NCI-H2227 (cell line): ENCODE data around the gene ABCB10.
"Not testable (repeated sequence)": the region's sequence is repeated elsewhere in the genome, so short reads cannot be mapped to it uniquely, and the experiment has no call there.

Experiments
- DNase-seq: peaks from one replicate; lab custom pipeline; 2025; ENCODE audit not compliant: unreplicated experiment; lab: John Stamatoyannopoulos, UW

Gene ABCB10

DNA sequence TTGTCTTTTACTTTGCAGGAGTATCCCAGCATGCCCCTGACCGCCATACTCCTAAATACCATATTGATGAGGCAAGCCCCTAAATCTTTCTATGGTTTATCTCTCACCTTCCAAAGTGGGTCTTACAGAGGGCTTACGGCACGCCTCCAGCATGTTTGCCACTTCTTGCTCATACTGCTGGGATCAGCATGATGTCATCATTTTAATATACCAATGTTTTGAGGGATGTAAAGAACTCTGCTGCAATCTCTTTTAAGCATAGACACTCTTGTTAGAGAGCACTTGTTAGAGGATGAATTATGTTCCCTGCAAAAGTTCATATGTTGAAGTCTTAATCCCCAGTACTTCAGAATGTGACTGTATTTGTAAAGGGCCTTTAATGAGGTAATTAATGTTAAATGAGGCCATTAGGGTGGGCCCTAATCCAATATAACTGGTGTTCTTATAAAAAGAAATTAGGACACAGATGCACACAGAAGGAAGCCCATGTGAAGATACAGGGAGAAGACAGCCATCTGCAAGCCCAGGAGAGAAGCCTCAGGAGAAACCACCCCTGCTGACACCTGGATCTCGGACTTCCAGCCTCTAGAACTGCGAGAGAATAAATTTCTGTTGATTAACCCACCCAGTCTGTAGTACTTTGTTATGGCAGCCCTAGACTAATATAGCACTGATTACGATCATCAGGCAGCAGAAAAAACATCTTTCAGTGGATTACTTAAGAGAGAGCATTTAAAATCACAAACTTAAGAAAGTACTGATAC is 16.4 kb upstream of the ABCB10 start:
- no peak for DNase-seq

DNA sequence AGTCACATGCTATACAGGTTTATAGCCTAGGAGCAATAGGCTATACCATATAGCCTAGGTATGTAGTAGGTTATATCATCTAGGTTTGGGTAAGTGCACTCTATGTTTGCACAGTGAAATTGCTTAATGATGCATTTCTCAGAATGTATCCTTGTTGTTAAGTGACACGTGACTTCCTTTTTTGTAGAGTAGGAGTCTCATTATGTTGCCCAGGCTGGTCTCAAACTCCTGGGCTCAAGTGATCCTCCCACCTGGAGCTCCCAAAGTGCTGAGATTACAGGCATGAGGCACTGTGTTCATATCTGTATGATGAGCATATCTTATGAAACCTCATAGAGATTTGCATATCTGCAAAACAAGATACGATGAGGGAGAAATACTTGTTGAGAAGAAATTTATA is 13.8 kb upstream of the ABCB10 start:
- DNase-seq: peak; percentile 22

DNA sequence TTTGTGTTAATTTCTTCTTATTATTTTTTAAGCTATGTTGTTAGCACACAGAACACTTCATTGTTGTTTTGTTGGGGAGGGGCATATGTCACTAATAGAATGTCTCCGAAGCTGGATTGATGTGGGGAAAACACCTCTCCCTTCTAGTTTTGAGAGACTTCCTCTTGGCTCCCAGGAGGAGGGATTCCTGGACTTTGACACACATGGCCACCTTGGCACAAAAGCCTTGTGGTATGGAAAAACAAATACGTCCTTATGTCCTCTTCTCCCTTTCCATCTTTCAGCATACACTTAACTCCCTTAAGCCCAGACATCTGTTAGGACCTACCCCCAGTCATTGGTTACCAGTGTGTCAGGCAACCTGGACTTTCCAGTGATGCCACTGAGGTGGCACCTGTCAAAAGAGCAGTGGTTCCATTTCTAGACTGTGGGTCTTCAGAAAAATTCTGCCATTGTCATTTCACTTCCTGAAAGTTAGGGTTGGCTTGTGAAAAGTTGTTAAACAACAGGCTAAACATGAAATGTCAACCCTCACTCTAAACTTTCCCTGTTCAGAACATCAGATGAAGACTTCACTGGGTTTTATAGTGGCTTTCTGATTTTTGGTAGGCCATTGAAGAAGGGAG is 12.5 kb upstream of the ABCB10 start:
- DNase-seq: no peak

DNA sequence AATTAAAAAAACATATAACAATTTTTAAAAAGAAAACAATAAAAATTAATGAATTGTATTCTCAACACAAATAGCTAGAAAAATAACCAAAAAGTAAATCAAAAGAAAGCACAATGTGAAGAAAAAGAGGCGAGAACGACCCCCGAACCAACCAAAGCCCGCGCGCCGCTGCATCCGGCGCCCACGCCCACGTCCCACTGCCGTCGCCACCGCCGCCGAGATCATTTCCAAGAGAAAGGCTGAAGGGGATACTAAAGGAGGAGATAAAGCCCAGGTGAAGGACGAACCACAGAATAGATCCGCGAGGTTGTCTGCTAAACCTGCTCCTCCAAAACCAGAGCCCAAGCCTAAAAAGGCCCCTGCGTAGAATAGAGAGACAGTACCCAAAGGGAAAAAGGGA is 11.8 kb upstream of the ABCB10 start:
- DNase-seq: no peak

DNA sequence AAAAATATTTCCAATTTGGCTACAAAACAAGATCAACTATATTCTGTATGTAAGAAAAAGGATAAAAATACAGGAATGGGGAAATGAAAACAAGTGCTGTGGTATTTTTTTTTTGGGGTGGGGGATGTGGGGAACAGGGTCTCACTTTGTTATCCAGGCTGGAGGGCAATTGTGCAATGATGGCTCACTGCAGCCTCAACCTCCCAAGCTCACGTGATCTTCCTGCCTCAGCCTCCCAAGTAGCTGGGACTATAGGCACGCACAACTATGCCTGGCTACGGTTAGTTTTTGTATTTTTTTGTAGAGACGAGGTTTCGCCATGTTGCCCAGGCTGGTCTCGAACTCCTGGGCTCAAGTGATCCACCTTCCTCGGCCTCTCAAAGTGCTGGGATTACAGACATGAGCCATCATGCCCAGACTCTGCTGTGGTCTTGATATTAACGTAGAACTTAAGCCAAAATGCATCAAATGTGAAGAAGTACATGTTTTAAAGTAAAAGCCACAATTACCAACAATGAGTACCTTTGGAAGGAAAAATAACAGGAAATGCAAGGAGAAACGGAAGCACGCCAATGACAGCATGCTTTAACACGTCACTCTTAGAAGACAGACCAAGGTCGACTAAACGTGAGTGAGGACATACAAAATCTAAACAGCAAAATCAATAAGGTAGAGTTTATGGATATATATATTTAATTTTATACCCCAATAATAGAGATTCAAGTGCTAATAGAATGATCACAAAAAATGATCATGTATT is 8.8 kb upstream of the ABCB10 start:
- DNase-seq: no peak

DNA sequence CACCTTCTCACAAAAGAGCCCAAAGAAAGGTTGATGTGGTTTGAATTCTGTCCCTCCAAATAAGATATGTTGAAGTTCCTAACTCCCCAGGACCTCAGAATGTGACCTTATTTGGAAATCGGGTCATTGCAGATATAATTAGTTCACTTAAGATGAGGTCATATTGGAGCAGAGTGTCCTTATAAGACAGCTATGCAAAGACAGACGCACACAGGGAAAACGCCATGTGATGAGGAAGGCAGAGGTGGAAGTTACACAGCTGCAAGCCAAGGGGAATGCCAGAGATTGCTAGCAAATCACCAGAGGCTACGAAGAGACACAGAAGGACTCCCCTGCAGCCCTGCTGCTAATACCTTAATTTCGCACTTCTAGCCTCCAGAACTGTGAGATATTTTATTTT is 5.2 kb upstream of the ABCB10 start:
- no peak for DNase-seq

DNA sequence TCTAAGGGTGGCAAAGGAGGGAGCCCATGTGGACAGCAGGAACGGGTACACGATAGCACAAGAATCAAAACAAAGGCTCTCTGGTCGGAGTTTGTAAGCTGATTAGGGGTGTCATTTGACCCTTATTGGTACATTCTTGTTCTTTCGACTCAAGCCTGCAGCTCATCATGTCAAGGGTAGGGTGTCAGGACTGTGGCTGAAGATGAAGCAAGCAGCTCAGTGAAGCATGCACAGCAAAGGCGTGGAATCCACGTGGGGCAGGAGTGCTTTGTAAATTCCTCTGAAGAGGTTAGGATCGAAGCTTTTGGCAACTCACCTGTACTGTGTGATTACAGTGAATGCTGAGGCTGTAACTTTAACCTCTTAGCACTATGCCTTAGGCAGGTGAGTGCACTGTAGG is 4.7 kb upstream of the ABCB10 start:
- no peak for DNase-seq

DNA sequence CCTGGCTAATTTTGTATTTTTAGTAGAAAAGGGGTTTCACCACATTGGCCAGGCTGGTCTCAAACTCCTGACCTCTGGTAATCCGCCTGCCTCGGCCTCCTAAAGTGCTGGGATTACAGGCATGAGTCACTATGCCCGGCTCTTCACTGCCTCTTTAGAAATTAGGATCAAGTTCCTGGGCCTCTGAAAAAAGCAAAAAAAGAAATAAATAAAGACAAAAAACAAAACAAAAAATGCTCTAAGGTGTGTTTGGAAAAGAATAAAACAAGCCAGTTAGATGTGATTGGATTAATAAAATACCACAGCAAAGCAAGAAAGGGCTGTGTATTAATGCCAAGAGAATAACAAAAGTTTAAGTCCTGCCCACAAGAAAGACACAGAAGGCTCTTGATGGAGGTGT is 4.2 kb upstream of the ABCB10 start:
- DNase-seq: no peak

DNA sequence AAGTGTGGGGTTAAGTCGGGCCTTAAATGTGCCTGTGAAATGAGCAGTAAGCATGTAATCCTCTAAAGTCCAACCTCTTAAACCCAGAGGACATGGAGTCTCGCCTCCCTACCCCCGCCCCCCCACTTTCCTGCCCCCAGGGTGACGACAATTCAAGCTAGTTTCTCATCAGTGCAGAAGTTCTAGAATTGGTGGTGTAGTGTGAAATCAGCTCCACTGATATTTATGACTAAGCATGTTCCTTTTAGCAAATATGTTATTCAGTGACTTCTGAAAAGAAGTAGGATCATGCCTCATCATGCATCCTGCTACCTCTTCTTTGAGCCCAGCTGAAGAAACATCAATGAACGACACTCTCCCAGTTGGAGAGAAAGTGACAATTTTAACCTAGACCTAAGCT is 2.6 kb upstream of the ABCB10 start:
- no peak for DNase-seq

DNA sequence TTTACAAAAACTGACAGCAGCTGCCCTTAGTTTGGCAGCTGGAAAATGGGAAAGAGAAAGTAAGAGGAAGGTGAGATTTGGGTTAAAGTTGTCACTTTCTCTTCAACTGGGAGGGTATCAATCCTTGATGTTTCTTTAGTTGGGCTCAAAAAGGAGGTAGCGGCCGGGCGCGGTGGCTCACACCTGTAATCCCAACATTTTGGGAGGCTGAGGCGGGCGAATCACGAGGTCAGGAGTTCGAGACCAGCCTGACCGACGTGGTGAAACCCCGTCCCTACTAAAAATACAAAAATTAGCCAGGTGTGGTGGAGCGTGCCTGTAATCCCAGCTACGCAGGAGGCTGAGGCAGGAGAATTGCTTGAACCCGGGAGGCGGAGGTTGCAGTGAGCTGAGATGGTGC is 1.6 kb upstream of the ABCB10 start:
- DNase-seq: not testable (repeated sequence)

DNA sequence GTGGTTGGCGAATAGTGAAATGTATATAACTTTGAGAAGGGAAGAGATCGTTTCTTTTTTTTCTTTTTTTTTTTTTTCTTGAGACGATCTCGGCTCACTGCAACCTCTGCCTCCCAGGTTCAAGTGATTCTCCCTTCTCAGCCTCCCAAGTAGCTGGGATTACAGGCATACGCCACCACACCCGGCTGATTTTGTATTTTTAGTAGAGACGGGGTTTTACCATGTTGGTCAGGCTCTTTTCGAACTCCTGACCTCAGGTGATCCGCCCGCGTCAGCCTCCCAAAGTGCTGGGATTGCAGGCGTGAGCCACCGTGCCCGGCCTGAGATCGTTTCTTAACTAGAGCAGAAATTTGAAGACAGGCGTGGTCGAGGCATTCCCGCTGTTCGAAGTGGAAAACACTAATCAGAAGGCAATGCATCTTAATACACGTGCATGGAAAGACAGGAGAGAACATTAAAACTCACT is 862 bp upstream of the ABCB10 start:
- DNase-seq: not testable (repeated sequence)

DNA sequence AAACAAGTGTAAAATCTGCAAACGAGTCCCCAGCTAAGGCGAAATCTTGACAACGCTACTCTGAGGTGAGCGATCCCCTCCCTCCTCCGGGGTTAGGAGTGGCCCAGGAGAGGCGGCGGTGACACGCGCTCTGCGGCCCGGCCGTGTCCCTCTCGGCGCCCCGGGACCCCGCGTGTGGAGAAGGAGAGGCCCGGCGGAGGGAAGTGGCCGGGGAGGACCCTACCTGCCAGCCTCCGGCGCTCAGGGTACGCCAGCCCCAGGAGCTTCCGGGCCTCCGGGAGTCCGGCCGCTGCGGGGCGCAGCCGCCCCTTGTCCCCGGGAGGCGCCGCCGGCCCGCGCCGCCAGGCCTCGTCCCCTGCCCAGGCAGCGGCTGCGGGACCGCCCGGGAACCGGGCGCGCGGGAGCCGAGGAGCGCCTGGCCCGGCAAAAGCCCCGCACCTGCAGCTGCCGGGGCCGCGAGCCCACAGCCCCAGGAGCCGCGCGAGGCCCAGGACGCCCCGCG is 543 bp downstream of the ABCB10 start:
- peak; percentile 50 for DNase-seq

DNA sequence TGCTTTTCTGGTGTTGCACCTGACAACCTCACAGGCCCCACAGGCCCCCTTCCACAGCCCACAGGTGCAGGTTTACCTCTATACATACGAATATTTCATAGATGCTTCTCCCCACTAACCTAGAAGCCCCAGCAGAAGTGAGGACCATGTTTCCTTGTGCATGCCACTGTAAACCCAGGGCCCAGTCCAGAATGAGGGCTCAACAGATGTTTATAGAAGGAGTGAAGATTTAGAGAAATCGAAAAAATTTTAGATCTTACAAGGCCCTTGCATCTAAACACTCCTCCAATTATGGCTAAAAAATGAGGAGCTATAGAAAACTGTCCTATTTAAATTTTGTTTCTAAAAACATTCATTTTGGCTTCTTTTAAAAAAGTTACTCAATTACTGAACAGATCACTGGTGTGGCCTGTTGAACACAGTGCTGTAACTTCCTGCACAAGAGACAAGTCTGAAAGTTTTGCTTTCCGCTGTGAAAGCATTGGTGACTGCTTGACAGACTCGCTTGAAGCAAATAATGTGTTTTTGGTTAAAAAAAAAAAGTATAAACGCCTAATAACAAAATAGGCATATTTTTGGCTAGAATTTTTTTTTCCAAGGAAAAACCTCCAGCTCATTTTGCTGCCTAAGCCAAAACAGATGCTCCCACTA is 1.2 kb downstream of the ABCB10 start:
- no peak for DNase-seq

DNA sequence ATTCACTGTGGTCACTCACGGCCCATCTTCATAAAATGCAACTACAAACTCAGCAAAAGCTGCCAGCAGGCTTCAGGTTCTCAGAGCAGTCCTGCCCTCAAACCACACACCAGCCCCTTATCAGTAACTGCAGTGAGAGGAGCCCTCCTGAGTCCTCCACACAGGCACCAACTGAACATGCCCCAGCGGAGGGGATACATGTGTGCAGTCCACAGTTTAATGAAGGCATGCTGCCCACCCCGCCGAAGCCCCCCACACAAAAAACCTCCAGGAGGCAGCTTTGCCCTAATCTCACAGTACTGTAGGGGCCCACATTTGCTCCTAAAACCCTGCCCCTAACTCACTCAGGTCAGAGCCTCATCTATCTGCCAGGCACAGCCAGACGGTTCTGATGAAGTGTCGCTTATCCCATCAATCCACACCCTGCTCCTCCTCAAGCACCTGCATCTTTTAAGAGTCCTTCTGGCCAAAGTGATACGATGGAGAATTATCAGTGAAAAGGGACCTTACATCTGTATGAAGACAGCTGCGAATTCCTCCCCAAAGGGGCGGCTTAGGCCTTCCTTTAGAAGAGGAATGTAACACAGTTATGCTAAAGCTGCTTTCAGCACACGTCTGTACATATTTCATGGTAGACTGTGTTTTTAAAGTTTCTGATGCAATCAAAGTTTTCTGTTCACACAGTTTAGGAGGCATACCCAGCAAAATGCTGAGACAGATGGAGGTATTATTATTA is 3.5 kb downstream of the ABCB10 start:
- no peak for DNase-seq

DNA sequence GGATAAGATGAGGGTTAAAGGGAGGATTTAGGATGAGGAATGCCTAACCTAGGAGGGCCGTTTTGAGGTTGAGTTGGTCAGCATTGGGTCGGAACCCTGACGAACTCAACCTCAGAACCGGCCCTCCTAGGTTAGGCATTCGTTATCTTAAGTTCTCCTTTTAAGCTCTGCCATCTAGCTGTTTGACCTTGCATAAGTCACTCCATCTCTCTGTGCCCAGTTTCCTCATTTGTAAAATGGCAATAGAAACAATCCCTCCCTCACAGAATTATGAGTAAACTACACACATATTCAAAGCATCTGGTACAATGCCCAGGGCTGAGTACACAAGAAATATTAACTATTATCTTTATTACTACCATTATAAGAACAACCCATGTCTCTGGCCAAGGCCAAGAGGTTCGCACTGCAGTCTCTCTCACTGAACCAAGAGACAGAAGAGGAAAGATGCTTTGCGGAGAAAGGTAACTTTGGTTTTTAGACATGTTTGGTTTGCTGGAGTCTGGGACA is 4.8 kb downstream of the ABCB10 start:
- no peak for DNase-seq

DNA sequence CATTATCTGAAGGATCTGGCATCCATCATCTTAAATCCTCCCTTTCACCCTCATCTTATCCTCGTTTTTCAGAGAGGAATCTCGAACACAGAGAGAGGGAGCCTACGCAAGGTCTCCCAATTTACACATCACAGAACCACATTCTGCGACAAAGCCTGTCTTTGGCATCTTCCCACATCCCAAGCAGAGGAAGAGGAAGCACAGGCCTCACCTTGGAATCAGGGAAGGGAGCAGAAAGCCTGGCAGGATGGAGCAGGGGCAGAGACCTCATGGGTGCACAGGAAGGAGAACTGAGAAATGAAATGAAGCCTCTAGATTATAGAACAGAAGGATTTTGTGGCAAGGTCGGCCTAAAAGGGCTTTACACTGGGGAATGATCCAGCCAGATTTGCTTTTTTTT is 5.8 kb downstream of the ABCB10 start:
- no peak for DNase-seq

DNA sequence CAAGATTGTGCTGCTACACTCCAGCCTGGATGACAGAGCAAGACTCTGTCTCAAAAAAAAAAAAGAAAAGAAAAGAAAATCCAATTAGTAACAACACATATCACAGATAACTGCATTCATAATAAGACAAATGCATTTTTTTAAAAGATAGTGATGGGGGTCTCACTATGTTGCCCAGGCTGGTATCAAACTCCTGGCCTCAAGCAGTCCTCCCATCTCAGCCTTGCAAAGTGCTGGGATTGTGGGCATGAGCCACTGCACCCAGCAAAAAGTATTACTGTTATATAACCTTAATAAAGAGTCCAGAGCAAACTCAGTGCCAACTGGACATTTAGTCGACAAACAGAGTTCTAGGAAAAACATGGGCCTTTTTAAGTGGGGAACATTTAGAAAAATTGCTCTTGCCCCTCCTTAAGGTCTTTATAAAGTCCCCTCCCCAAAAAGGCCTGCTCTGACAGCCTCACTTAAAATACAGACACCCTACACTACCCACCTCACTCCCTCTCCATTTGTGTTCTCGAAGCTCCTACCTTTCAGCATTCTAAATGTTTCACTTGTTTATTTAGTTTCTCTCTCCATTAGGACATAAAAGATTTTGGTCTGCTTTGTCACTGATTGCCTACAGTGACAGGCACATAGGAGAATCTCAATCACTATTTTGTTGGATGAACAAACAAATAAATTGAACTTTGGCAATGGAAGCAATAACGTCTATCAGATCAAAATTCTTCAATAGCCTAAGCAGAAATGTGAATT is 7.5 kb downstream of the ABCB10 start:
- no peak for DNase-seq

DNA sequence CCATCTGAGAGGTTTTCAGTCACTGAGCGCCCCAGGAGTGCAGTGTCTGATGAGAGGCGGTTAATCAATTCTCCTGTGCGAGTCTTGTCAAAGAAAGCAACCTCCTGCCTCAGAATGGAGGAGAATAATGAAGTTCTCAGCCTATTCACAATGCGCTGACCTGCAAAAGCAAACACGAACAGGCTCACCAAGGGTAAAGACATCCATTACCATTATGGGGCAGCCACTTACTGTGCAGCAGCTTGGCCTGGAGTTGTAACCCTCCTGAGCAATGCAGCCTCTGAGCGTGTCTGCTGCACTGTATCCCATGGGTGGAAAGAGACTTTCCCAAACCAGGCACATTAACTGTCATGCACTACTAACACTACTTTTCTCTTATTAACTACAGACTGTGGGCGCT is 11.0 kb downstream of the ABCB10 start:
- no peak for DNase-seq

DNA sequence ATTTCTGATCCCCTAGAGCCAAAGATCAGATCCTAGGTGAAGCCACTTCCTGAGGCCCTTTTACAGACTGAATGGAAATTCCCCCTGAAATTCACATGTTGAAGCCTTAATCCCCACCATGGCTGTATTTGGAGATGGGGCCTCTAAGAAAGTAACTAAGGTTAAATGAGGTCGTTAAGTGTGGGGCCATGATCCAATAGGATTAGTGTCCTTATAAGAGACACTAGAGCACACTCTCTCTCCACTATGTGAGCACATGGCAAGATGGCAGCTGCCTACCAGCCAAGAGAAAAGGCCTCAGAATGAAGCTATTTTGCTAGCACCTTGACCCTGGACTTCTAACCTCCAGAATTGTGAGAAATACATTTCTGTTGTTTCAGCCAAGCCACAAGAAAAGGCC is 13.9 kb downstream of the ABCB10 start:
- no peak for DNase-seq
